Keratinocyte (primary cell): ENCODE measurements around the gene GPR137B.

Experiments used
- EZH2 ChIP-seq: IDR thresholded peaks from one replicate; pipeline ENCODE4 v1.6.1; 2012; ENCODE audit warnings: inconsistent platforms, mild to moderate bottlenecking, low read length, moderate library complexity
- TF ChIP-seq, protein P1 (sequence below), 3 experiments: IDR thresholded peaks in 1 of 3; conservative IDR thresholded peaks in 1 of 3; optimal IDR thresholded peaks in 1 of 3; 2 replicates in 2 of 3; 3 replicates in 1 of 3; pipeline versions ENCODE3 to v1.5.1; 2011; ENCODE audit warnings: low read length in 3 of 3, mild to moderate bottlenecking in 3 of 3, moderate library complexity in 2 of 3, control low read depth in 1 of 3, inconsistent platforms in 1 of 3; ENCODE audit not compliant: insufficient read depth in 2 of 3; ENCODE audit errors: extremely low read depth in 1 of 3

- TF ChIP-seq, protein P1, sequence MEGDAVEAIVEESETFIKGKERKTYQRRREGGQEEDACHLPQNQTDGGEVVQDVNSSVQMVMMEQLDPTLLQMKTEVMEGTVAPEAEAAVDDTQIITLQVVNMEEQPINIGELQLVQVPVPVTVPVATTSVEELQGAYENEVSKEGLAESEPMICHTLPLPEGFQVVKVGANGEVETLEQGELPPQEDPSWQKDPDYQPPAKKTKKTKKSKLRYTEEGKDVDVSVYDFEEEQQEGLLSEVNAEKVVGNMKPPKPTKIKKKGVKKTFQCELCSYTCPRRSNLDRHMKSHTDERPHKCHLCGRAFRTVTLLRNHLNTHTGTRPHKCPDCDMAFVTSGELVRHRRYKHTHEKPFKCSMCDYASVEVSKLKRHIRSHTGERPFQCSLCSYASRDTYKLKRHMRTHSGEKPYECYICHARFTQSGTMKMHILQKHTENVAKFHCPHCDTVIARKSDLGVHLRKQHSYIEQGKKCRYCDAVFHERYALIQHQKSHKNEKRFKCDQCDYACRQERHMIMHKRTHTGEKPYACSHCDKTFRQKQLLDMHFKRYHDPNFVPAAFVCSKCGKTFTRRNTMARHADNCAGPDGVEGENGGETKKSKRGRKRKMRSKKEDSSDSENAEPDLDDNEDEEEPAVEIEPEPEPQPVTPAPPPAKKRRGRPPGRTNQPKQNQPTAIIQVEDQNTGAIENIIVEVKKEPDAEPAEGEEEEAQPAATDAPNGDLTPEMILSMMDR (optimal IDR thresholded peaks at IDR 0.05 in 1 of 3, IDR thresholded peaks at IDR 0.05 in 1 of 3, conservative IDR thresholded peaks at IDR 0.05 in 1 of 3; ENCODE audit: extremely low read depth in 1 of 3, insufficient read depth in 2 of 3, low read length in 3 of 3) = no peak
- no peak for TF ChIP-seq EZH2
Observed at GRCh38 chr1:236107121-236107907, 35.0 kb upstream of the GPR137B start.
